Mucosa of descending colon (tissue), 3 donors: ENCODE measurements around the gene RAB11FIP3. TPM values are rescaled to one million over a fixed set of nuclear protein-coding genes. Genes with fewer than 3 reads are reported as not detected.

Source experiments
- ATAC-seq: fragments of 200-7000 bp; cut with Tn5 transposase; one replicate; pipeline ENCODE4 v1.9.1; 2020; ENCODE audit warnings: mild to moderate bottlenecking, moderate library complexity
- DNase-seq, 3 donors: peaks; one replicate each; pipeline ENCODE4 v3.0.0-alpha.2; 2020
- H3K36me3 ChIP-seq: fragments of 200-600 bp; one replicate; pipeline ENCODE4 v1.8.0; 2021; ENCODE audit warnings: low read depth, mild to moderate bottlenecking
- H3K4me1 ChIP-seq: fragments of 200-600 bp; one replicate; pipeline ENCODE4 v1.8.0; 2021; ENCODE audit warnings: low read depth, mild to moderate bottlenecking
- H3K4me3 ChIP-seq: fragments of 200-600 bp; one replicate; pipeline ENCODE4 v1.8.0; 2021; ENCODE audit warnings: mild to moderate bottlenecking
- H3K9me3 ChIP-seq: fragments of 200-600 bp; one replicate; pipeline ENCODE4 v1.8.0; 2021; ENCODE audit warnings: mild to moderate bottlenecking
- intact Hi-C, 2 donors: fragments of 100-400 bp; cut with DNase I in 1 of 2; cut with micrococcal nuclease in 1 of 2; formaldehyde crosslinking; loops; one replicate each; pipeline versions ENCODE4 v1.11.0 to v1.11.1; 2022; cut with DNase I, micrococcal nuclease
- total RNA-seq, 3 donors: library from RNA; stranded (reverse); fragmentation: NEBNext Ultra II Directional in 2 of 3; extraction: Animal tissue kit (Norgen Biotek cat#: 25700) in 2 of 3; gene quantifications; one replicate each; pipeline versions ENCODE4 v1.2.1 to v1.2.4, GENCODE V29; 2021 to 2023
- TF ChIP-seq, protein P1 (sequence below): fragments of 200-600 bp; IDR thresholded peaks from one replicate; pipeline ENCODE4 v1.8.0; 2022; ENCODE audit warnings: antibody characterized with exemption, mild to moderate bottlenecking
- donor health status: DM: no; HTN: no; CAD: no; lungs with moderate emphysema.
- donor health status: DM: no; HTN: no; CAD: no.
- donor health status: DM: no; HTN: yes; CAD: no.

Gene RAB11FIP3
- total RNA-seq, 3 donors from 2014 or later: 22.3 to 45.6 (median 30.7) TPM

DNA sequence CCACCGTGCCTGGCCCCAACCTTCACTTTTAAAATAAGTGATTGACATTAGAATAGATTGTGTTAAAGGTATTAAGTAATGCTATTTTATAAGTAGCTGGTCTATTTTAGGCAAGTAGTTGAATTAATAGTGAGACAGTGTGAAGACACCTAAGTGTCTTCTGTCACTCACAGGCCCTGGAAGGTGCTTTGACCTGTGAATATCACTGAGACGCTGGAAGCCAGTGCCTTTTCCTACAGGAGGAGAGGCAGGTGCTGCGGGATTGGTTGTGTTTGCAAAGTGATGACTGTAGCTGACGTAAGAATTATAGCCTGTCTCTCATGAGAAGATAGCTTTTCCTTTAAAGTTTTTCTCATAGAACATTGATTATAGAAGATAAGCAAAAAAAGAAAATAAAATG lies 45.0 kb downstream of the RAB11FIP3 start:
- intact Hi-C loops: no loop called here
- Histone ChIP-seq H3K36me3 (no peaks in the 10 kb centered on the region), H3K4me1 (peaks cover 5% of the 10 kb centered on the region), H3K9me3 (no peaks in the 10 kb centered on the region), H3K4me3 (no peak overlapping the region)
- TF ChIP-seq, protein P1, sequence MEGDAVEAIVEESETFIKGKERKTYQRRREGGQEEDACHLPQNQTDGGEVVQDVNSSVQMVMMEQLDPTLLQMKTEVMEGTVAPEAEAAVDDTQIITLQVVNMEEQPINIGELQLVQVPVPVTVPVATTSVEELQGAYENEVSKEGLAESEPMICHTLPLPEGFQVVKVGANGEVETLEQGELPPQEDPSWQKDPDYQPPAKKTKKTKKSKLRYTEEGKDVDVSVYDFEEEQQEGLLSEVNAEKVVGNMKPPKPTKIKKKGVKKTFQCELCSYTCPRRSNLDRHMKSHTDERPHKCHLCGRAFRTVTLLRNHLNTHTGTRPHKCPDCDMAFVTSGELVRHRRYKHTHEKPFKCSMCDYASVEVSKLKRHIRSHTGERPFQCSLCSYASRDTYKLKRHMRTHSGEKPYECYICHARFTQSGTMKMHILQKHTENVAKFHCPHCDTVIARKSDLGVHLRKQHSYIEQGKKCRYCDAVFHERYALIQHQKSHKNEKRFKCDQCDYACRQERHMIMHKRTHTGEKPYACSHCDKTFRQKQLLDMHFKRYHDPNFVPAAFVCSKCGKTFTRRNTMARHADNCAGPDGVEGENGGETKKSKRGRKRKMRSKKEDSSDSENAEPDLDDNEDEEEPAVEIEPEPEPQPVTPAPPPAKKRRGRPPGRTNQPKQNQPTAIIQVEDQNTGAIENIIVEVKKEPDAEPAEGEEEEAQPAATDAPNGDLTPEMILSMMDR: no peak
- ATAC-seq (no peak), DNase-seq (no peak)

DNA sequence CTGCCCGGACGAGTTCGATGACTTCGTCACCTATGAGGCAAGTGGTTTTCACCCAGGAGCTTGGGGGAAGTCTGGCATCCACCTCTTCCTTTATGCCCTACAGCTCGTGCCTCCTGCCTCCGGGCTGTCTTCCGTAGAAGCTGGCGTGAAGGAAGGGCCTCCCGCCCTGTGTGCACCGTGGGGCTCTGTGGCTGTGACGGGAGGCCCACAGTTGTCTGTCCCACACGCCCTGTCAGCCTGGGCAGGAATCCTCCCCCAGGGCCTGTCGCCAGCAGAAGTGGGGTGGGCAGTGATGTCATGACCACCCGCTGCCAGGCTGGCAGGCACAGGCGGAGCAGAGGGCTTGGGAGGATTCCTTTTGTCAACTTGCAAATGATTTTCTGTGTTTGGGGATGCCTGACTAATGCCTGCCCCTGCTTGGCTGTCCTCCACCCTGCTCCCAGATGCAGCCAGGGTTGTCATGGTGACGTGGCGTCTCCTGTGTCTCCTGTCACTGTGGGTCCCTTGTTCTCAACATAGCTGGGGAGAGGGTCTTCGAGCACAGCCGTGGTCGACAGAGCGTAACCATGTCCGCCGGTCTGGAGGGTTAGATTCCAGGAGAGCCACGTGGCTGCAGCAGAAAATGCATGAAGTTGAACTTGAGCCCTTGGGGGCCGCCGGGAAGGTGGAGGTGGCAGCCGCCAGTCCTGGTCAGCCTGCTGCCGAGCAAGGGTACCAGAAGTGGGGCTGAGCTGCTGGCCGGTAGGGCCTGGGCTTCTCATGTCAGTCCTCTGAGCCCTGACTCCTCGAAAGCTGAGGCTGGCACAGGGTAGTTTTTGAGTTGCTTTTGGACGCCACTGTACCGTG lies 46.1 kb downstream of the RAB11FIP3 start:
- DNase-seq (no peak), ATAC-seq (no peak)
- intact Hi-C loops: no loop called here
- Histone ChIP-seq H3K4me3 (no peak overlapping the region), H3K4me1 (peaks cover 7% of the 10 kb centered on the region), H3K36me3 (no peaks in the 10 kb centered on the region), H3K9me3 (no peaks in the 10 kb centered on the region)
- TF ChIP-seq, protein P1: no peak

DNA sequence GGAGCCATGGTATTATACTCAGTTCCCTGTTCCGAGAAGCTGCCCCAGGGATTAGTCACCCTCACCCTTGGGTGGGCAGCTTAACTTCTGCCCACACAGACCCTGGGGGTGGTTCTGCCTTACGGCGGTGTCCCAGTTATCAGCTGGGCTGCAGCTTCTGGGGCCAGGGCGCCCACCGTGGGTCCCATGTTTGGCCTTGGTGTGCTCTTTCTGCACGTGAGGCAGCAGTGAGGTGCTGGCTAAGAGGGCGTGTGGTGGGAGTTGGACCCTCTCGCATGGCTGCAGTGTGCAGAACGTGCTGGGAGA lies 46.7 kb downstream of the RAB11FIP3 start:
- ATAC-seq: no peak
- Histone ChIP-seq H3K4me1 (peaks cover 7% of the 10 kb centered on the region), H3K36me3 (no peaks in the 10 kb centered on the region), H3K4me3 (no peak overlapping the region), H3K9me3 (no peaks in the 10 kb centered on the region)
- DNase-seq: no peak
- TF ChIP-seq, protein P1: no peak
- intact Hi-C loops: no loop called here

DNA sequence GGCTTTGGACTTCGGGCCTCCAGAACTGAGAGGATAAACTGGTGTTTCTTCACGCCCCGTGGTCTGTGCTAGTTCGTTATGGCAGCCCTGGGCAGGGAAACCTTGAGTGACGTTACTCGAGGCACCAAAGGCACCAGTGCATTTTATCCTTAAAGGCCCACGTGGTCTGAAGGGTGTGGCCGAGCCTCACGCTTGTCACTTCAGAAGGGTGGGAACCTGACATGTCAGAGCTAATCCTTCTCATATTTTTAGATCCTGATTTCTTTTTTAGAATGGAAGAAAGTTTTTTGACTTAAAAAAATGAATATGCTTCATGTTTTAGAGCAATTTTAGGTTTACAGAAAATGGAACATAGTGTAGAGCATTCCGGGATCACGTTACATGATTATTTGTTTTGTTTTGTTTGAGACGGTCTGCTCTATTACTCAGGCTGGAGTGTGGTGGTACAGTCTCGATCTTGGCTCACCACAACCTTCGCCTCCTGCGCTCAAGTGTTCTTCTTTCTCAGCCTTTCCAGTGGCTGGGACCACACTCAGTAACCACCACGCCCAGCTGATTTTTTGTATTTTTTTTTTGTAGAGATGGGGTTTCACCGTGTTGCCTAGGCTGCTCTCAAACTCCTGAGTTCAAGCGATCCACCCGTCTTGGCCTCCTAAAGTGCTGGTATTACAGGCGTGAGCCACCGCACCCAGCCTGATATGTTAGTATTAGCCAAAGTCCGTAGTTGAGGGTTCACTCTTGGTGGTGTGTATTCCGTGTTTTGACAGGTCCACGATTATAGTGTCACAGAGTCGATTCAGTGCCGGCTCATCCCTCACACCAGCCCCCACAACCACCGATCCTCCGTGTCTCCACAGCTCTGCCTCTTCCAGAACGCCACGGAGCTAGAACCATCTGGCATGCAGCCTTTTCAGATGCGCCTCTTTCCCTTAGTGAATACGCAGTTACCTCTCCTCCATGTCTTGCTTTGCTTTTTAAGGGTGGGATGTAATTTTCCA lies 47.9 kb downstream of the RAB11FIP3 start:
- ATAC-seq (no peak), DNase-seq (no peak)
- H3K36me3 ChIP-seq: no peaks in the 10 kb centered on the region
- H3K9me3 ChIP-seq: no peaks in the 10 kb centered on the region
- H3K4me3 ChIP-seq: no peak overlapping the region
- TF ChIP-seq, protein P1: no peak
- H3K4me1 ChIP-seq: peaks cover 7% of the 10 kb centered on the region
- intact Hi-C loops: no loop called here

DNA sequence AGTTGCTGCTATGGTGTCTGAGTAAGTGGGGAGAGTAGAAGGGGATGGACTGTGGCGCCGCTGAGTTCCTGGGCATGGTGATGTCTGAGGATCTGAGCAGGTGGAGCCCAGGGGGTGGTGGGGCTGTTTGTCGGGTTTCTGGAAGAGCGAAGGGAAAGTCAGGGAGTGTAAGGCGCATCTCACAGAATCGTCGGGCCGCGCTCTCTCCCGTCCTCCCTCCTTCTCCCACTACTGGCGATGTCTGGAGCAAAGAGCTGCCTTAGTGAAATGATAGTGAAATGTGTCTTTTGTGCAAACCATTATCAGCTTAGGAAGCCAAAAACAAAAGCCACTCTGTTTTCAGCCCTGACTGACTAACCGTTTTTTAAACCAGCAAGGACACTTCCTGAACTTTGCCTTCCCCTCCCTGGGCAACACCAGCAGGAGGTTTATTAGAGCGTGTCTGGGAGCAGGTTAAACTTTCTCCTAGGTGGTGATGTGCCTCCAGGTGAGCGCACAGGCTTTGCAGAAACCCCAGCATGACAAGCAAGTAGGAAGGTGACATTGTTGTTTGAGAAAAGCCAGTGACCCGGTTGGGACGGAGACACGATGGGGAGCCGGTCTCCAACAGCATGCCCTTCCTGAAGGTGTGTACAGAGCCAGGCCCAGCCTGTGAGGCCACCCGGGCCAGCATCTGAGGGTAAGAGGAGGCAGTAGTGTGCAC lies 49.1 kb downstream of the RAB11FIP3 start:
- peak in 2 of 3 donors; percentile 38 to 45 for DNase-seq
- ATAC-seq: peak; percentile 90
- H3K4me3 ChIP-seq: no peak overlapping the region
- H3K4me1 ChIP-seq: peaks cover 7% of the 10 kb centered on the region
- intact Hi-C loops: no loop called here
- TF ChIP-seq, protein P1: no peak
- no peaks in the 10 kb centered on the region for H3K9me3 ChIP-seq
- no peaks in the 10 kb centered on the region for H3K36me3 ChIP-seq
